ENCODE data around the gene TMEM181.
"Not testable (repeated sequence)": the region's sequence is repeated elsewhere in the genome, so short reads cannot be mapped to it uniquely, and the experiment has no call there.

The TMEM181 gene

DNA sequence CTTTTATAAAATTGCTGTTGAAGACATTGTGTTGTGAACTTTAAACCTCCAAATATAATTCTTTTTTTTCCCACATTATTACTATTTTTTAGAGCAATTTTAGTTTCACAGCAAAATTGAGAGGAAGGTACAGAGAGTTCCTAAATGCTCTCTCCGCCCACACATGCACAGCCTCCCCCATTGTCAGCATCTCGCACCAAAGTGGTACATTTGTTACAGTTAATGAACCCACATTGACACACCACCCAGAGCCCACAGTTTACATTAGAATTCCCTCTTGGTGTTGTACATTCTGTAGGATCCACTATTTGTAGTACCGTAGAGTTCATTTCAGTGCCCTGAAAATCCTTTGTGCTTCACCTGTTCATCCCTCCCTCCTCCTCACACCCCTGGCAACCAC is 33.8 kb downstream of the TMEM181 start:
- DNase-seq (ENCODE audit: low read depth in 1 of 2, low spot score in 1 of 2) = no peak

DNA sequence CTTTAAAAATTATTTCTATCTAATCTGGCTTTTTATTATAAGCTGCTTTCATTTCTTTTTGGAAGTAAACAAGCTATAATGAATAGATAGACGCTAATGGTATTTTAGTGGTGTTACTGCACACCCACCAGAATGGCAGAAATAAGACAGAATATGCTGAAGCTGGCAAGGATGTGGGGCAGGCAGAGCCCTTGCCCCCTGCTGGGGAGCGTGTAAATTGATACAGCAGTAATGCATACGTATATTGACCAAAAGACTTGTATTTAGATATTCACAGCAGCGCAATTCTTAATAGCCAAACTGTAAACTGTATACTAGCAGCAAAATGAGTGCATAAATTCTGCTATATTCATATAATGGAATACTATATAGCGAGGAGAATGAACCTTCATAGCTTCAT is 35.3 kb downstream of the TMEM181 start:
- no peak for DNase-seq (ENCODE audit: low read depth in 1 of 2, low spot score in 1 of 2)

DNA sequence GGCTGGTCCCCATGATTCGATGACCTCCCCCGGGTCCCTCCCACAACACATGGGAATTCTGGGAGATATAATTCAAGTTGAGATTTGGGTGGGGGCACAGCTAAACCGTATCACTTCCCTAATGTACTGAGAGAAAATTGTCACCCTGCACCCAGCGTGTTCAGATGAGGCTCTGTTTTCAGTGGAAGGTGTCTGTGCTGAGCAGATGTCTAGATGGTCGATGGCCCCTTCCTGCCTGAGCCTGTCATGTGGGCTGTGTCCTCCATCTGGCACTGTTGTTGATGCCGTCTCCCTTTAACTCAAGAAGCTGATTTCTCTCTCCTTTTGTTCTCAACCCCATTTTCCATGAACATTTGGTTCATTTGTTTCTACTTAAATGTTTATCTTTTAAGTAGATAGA is 37.0 kb downstream of the TMEM181 start:
- DNase-seq (ENCODE audit: low read depth in 1 of 2, low spot score in 1 of 2) = no peak

DNA sequence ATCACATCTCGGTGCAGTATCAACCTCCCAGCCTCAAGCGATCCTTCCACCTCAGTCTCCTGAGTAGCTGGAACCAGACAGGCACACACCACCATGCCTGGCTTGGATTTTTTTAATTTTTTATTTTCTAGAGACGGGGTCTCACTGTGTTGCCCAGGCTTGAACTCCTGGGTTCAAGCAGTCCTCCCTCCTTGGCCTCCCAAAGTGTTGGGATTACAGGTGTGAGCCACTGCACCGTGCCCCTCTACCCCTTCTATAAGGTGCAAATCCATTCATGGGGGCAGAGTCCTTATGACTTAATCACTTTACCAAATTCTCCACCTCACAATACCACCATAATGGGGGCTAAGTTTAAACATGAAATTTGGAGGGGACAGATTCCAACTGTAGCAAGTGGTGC is 37.7 kb downstream of the TMEM181 start:
- DNase-seq (ENCODE audit: low read depth in 1 of 2, low spot score in 1 of 2) = no peak

DNA sequence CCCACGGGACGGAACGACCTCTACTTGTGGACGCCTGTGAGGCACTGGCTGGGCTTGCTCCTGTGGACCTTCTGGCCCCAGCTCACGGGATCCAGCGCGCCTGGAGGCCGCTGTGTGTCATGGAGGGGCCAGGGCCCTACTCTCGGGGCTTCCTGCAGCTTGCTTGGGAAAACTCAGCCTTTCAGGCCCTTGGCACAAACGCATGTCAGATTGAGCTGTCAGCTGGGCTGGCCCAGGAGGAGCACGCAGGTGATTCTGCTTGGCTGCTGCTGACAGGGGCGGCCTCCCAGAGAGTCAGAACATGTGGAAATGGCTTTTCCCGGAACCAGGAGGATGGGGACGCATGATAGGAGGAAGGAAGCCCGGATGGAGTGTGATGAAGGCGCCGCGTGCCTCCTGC is 39.7 kb downstream of the TMEM181 start:
- DNase-seq (ENCODE audit: low read depth in 1 of 2, low spot score in 1 of 2) = no peak

DNA sequence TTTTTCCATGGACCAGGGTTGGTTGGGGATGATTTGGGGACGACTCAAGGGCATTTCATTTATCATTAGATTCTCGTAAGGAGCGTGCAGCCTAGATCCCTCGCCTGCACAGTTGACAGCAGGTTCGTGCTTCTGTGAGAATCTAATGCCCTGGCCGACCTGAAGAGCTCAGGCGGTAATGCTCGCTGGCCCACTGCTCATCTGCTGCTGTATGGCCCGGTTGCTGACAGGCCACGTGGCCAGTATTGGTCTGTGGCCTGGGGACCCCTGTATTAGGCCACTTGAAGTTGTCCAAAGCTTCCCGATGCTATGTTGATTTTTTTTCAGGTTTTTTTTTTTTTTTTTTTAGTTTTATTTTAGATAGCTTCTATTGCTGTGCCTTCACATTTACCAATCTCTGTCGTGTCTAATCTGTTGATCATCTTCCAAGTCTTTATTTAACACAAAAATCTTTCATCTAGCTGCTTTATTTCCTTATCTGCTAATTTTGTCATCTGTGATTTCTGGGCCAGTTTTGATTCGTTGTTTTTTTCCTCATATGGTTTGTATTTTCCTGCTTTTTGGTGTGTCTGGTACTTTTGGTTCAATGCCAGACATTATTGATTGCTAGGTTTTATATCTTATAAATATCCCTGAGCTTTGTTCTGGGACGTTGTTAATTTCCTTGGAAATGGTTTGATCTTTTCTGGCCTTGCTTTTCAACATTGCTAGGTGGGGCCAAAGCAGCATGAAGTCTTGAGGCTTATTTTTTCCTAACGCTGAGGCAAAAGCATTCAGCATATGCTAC is 43.6 kb downstream of the TMEM181 start:
- DNase-seq (ENCODE audit: low read depth in 1 of 2, low spot score in 1 of 2) = no peak

DNA sequence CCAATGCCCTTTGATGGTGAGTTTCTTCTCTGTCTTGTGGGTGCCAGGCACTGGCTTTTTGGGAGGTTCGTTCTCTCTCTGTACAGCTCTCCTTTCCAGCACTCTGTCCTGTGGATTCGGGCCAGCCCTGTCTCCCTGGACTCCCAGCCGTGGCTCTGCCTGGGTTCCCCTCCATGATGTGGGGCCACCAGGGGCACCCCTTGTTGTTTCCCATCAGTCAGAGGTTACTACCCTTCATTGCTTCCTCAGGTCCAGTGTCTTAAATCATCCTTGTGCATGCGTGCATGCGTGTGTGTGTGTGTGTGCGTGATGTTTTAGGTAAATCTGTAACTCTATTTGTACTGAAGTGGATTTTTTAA is 44.1 kb downstream of the TMEM181 start:
- no peak for DNase-seq (ENCODE audit: low read depth in 1 of 2, low spot score in 1 of 2)

DNA sequence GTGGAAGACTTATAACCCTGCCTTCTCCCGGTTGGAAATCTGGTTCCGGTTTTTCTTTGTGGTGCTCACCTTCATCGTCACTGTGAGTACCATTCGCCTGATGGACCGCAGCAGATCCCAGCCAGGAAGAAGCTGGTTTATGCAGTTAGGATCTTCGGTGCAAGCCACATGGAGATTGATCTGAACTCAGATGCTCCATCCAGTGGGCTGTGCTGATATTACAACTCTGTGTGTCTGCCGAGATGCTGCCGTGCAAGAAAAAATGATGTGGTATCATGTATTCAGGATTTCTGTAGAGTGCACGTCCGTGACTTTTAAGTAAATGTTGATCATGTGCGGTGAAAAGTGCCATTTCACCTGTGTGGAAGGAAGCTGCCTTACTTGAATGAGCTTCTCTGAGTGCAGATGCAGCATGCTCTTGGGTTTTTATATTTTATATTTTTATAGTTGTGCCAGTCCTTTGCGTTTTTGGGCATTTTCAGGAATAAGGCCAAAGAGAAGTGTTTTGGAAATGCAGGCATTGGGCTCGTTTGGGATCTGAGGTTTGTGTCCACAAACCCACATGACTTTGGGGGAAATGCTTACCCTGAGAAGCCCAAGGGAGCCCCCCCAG is 45.5 kb downstream of the TMEM181 start:
- DNase-seq (ENCODE audit: low read depth in 1 of 2, low spot score in 1 of 2) = peak; percentile 13 to 35

DNA sequence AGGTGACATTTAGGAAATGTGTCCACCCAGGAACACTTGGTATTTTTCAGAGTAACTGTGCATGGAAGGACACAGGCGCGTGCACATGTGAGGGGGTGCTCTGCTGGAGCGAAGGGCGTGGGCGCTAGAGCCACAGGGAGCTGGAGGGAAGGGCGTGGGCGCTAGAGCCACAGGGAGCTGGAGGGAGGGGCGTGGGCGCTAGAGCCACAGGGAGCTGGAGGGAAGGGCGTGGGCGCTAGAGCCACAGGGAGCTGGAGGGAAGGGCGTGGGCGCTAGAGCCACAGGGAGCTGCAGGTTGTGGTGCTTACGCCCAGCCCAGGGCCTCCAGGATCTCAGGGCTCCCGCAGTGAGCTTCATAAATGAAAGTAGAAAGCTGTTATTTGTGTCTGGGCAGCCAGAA is 46.1 kb downstream of the TMEM181 start:
- DNase-seq (ENCODE audit: low read depth in 1 of 2, low spot score in 1 of 2) = not testable (repeated sequence)

DNA sequence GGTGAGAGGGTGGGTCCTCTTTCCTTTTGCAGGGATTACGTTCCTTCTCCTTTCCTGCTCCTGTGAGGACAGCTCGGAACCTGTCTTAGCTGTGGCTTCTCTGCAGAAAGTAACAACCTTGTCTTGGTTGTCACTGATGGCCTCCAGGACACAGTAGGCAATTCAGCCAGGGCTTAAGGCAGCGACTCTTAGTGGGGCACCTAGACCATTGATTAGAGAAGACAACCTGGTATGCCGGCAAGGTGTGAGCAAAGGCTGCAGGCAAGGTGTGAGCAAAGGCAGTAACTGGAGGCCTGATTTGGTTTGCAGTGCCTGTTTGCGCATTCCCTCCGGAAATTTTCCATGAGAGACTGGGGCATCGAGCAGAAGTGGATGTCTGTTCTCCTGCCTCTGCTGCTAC is 47.0 kb downstream of the TMEM181 start:
- DNase-seq (ENCODE audit: low read depth in 1 of 2, low spot score in 1 of 2) = no peak

DNA sequence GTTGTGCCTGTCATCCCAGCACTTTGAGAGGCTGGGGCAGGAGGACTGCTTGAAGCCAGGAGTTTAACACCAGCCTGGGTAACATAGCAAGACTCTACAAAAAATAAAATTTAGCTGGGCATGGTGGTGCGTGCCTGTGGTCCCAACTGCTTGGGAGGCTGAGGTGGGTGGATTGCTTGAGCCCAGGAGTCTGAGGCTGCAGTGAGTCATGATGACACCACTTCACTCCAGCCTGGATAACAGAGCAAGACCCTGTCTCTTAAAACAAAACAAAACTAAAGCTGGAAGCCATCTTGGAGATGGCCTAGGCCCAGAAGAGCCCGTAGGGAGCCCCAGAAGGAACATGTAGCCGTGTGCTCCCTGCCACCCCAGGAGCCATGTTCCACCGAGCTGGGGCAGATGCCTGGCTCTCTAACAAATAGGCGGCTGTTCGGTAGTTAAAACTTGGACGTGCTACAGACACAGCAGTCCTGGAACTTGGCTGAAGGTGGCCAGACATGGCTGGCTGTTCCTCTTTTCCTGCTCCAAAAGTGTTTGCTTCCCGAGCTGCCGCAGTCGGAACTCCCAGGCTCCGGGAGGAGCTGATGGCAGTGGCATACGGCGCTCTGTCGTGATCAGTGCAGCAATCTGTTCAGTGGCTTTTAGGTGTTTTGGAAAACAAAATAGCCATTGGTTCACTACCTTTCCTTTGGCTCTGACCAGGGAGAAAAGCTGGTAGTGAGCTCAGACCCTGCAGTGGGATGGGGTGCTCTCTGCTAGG is 47.7 kb downstream of the TMEM181 start:
- DNase-seq (ENCODE audit: low read depth in 1 of 2, low spot score in 1 of 2) = no peak

DNA sequence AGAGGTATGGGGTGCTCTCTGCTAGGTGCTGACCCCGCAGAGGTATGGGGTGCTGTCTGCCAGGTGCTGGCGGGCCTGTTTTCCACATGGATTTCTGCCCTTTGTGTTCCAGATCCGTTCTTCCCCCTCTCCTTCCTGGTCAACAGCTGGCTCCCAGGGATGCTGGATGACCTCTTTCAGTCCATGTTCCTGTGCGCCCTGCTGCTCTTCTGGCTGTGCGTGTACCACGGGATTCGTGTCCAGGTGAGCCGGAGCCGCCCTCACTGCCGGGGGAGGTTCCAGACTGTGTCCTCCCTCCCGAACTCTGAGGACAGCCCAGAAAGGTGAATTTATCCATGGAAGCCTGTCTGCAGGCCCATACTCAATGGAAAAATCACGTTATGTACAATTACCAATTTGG is 48.3 kb downstream of the TMEM181 start:
- DNase-seq (ENCODE audit: low read depth in 1 of 2, low spot score in 1 of 2) = no peak

DNA sequence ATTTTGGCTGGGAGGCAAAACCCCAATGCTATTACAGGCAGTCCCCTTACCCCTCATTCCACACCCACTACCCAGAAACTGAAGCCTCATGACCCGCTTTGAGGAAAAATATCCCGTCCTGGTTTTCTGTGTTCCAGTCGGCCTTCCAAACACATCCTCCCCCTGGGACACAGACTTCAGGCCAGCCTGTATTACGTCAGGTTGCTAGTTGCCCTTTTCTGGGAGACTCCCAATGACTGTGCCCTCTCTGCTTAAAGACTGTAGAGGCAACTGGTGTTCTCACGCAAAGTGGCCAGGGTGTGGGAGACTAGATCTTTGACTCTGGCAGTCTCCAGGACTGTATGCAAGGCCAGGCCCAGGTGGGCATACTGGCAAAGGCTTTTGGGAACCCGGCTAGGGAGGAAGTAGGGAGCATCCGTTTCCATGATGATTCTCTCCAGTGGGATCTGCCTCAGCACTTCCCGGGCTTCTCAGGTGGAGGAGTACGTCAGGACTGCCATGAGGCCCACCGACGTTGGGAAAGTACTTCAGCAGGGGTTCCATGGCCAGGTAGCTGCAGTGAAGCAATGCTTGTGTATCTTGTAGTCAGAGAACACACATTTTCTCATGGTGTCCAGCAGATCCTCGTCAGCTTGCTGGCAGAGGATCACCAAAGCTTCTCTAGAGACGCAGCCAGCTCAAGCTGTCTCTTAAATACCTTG is 49.7 kb downstream of the TMEM181 start:
- no peak for DNase-seq (ENCODE audit: low read depth in 1 of 2, low spot score in 1 of 2)

DNA sequence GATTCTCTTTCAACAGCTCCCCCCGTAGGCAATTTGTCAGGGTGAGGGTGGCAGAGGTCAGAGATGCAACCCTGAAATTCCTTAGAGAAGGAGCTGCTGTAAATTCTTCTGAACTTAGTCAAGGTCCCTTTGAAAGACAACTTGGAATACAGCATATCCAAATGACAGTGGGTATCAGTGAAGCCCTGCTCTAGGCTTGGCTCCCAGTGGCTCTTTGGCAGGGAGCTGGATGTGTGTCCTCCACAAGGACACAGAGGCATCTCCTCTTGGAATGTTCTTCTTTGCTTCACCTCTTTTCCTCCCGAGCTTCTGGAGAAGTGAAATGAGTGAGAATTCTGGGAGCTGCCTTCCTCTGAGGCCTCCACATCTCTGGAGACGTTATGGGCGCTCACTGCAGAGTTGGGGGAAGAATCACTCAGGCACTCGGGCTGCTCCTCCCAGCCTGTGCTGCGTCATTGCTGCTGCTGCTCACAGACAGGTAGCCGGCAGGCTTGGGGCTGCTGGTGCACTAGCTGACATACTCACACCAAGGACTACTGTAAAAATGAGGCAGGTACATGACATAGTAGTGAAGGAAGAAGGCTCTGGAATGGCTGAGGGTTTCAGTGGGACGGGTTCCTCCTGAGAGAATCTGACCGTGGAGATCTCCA is 50.6 kb downstream of the TMEM181 start:
- no peak for DNase-seq (ENCODE audit: low read depth in 1 of 2, low spot score in 1 of 2)

DNA sequence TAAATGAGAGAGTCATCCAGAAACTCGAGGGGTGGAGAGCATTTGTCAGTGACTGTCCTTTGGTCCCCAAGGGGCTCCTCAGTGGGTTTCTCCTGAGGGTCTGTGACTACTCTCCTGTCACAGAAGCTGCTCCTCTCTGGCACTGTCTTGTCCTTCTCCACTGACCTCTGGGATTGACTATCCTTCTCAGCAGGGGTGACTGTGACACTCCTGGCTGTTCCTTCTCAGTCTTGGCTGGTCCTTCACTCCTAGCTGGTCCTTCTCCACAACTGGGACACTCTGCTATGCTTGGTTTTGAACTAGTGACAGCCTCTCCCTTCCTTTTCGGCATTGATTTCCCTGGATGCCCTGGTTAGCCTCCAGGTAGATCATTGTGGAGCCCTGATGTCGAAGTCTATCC is 51.1 kb downstream of the TMEM181 start:
- DNase-seq (ENCODE audit: low read depth in 1 of 2, low spot score in 1 of 2) = no peak

DNA sequence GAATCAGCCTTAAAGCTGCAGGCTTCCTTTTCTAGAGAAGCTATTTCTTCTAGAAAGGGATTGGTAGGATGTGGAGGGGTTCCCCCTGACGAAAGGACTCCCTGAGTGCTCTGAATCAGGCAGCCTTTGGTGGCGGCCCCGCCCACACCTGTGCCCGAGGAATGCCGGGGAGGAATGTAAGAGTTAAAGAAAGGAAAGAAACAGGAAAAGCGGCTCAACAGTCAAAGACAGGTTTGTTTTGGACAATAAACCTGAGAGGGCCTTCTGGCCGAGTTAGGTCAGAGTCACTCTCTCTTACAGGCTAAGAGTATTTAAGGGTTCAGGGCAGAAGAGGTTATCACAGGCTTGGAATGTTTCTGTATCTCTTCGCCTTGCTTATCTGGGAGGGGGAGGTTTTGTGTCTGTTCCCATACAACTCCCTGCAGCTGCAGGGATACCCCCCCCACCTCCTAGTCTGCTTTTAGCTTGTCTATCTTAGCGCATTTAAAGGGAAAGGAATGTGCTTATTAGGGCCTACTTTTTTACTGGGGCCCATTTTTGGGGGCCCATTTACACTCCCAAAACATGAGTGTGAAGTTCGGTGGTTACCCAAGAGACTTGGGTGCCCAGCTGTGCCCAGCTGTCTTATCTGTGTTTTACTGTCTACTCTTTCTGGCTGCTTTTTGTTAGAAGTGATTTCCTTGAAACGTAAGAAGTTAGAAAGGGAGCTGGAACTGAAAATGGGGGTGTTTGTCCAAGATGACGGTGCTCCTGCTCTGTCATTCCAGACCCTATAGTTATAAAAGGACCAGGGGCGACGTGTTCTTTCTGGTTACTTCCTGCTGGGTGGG is 51.9 kb downstream of the TMEM181 start:
- no peak for DNase-seq (ENCODE audit: low read depth in 1 of 2, low spot score in 1 of 2)

DNA sequence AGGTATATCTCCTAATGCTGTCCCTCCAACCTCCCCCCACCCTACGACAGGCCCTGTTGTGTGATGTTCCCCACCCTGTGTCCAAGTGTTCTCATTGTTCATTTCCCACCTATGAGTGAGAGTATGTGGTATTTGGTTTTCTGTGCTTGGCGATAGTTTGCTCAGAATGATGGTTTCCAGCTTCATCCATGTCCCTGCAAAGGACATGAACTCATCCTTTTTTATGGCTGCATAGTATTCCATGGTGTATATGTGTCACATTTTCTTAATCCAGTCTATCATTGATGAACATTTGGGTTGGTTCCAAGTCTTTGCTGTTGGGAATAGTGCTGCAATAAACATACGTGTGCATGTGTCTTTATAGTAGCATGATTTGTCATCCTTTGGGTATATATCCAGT is 54.7 kb downstream of the TMEM181 start:
- not testable (repeated sequence) for DNase-seq (ENCODE audit: low read depth in 1 of 2, low spot score in 1 of 2)

DNA sequence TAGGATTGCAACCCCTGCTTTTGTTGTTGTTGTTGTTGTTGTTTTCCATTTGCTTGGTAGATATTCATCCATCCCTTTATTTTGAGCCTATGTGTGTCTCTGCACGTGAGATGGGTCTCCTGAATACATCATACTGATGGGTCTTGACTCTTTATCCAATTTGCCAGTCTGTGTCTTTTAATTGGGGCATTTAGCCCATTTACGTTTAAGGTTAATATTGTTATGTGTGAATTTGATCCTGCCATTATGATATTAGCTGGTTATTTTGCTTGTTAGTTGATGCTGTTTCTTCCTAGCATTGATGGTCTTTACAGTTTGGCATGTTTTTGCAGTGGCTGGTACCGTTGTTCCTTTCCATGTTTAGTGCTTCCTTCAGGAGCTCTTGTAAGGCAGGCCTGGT is 58.4 kb downstream of the TMEM181 start:
- not testable (repeated sequence) for DNase-seq (ENCODE audit: low read depth in 1 of 2, low spot score in 1 of 2)

DNA sequence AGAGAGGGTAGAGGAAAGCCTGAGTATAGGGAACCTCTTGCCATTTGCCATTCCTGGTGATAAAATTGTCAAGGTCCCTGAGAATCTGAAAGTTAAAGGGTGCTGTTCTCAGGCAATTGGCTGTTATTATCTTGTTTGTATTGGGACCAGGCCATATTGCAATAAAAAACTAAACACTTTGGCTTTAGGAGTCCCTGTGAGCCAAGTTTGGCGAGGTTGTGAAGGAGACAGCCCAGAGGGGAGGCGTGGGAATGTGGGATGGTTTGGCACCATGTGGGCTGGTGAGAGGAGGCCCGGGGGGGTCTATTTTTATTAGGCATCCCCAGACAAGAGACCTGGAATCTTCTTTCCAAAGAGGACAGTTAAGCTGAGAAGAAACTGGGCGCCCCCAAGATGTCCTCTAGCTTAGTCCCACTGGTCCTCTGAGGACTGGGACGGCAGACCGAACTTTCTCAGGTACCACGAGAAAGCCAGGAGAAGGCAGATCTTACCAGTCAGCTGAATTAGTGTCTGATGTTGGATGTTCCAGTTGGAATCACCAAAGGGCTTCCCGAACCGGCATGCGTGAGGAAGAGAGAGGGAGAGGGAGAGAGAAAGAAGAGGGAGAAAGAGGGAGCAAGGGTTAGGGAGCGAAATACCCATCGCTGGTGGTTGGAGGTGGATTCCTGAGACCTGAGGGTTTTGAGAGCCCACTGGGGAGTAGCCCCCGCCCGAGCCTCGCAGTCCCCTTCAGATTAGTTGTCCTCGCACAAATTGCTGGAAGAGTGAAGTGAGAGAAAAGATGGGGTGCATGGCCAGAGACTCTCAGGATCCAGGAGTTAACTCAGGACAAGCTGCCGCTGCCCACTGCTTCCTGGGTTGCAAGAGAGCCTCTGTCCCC is 60.3 kb downstream of the TMEM181 start:
- no peak for DNase-seq (ENCODE audit: low read depth in 1 of 2, low spot score in 1 of 2)
